ENCODE measurements around the gene GPR62. TPM values are rescaled to one million over a fixed set of nuclear protein-coding genes. Genes with fewer than 3 reads are reported as not detected.
A peak's percentile ranks its signal among the peaks of the same experiment; 100 is the strongest.

Gene GPR62
- total and polyA plus RNA-seq, 2 of the 8 experiments (the other 6 are each of a cell fraction or from before 2014, with no cell fraction given) = 0.22 to 0.29 TPM

DNA sequence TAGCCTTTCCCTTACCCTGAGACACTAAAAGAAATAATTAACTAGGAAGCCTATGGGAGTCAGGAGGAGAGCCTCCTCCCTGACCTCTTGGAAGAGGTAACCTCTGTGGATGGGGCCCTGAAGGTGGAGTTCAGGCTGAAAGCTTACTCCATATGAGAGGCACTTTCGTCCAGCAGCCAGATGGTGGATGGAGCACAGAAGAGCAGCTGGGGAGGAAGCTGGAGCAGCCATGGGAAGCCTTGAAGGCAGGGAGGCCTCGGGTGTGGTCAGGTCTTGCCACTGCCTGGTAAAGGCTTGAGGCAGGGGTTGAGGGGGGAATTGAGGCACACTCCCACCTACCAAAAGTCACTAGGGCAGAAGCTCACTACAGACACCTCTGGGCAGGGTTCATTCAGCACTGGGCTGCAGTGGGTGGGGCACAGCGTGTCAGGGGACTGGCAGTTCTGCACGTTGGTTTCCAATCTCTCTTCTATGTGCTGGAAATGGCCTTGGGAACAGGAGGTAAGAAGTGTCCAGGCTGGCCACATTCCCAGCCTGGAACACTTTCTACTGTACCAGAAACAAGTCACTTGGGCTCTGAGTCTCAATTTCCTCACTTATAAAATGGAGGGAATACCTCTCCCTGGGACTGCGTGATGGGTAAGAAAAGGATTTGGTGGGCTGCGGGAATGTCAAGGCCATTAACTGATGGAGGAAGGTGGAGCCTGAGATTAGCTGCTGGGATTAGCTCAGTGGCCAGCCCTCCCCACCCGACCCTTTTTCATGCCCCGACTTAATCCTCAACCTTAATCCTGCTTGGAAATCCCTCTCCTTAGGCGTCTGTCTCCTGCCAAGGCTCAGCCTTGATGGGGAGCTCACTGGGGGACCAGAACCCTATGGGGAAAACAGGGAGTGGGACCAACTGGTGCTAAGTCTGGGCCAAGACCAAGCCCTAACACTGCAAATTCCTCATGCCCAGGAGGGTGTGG is 6.7 kb downstream of the GPR62 start:
- DNase-seq (ENCODE audit: low read depth in 1 of 2, low spot score in 2 of 2) (no peak), FAIRE-seq (no peak)
- Histone ChIP-seq H2BK12ac (ENCODE audit: low read depth, low read length) (no peak overlapping the region), H3K23ac (ENCODE audit: insufficient read length) (no peak overlapping the region), H3K27ac (ENCODE audit: low read depth, low read length) (no peak overlapping the region), H3K23me2 (ENCODE audit: low read depth, low read length) (peaks cover 2% of the 10 kb centered on the region; the same call in 1 of the 2 replicates), H3K4me1 (replicated peaks in 1 of 4; ENCODE audit: control insufficient read depth in 3 of 4, insufficient read depth in 4 of 4, low read length in 3 of 4) (peaks cover 4 to 27% (median 19%) of the 10 kb centered on the region in 4 experiments), H3K79me1 (ENCODE audit: low read depth, low read length) (no peaks in the 10 kb centered on the region), H3K79me2 (ENCODE audit: control insufficient read depth in 1 of 2, insufficient read depth in 2 of 2, low read length in 2 of 2) (no peaks in the 10 kb centered on the region), H3K36me3 (ENCODE audit: control insufficient read depth in 2 of 4, insufficient read depth in 4 of 4, low read length in 3 of 4) (no peaks in the 10 kb centered on the region), H2BK15ac (ENCODE audit: low read length) (no peak overlapping the region; the same call in 1 of the 2 replicates), H4K91ac (replicated peaks; ENCODE audit: insufficient read length, low read length) (no peak overlapping the region), H3K4me3 (ENCODE audit: extremely low read depth in 1 of 4, insufficient read depth in 2 of 4, low read depth in 3 of 4, low read length in 4 of 4) (no peak overlapping the region), H3K9me3 (ENCODE audit: insufficient read depth in 2 of 2, low read depth in 1 of 2, low read length in 1 of 2) (no peaks in the 10 kb centered on the region), H3K4ac (replicated peaks; ENCODE audit: insufficient read length, low read depth, low read length) (no peak overlapping the region), H3K14ac (ENCODE audit: insufficient read length) (no peak overlapping the region), H4K8ac (ENCODE audit: extremely low read depth, insufficient read depth, low read length) (no peak overlapping the region), H4K5ac (ENCODE audit: insufficient read length, low read depth, low read length) (no peak overlapping the region), H3K9ac (replicated peaks in 1 of 4; ENCODE audit: extremely low read depth in 1 of 4, low read depth in 3 of 4, low read length in 3 of 4) (no peak overlapping the region), H3K4me2 (ENCODE audit: insufficient read depth in 1 of 2, low read depth in 2 of 2, low read length in 2 of 2) (no peak overlapping the region), H2BK120ac (replicated peaks; ENCODE audit: low read depth, low read length) (no peak overlapping the region), H3K27me3 (replicated peaks in 1 of 4; ENCODE audit: control insufficient read depth in 3 of 4, extremely low read depth in 1 of 4, insufficient read depth in 3 of 4, low read length in 3 of 4) (peaks cover 0 to 16% (median 5%) of the 10 kb centered on the region in 4 experiments; a peak in 6 of 7 replicates), H4K20me1 (replicated peaks in 1 of 2; ENCODE audit: control insufficient read depth in 1 of 2, insufficient read depth in 2 of 2, low read length in 2 of 2) (peaks cover 0 to 10% of the 10 kb centered on the region in 2 experiments), H2BK20ac (ENCODE audit: low read length) (no peak overlapping the region), H2AFZ (ENCODE audit: low read length) (no peak overlapping the region), H2AK5ac (ENCODE audit: low read depth, low read length) (0 out of 2 replicates have a peak overlapping the region, but pooled peaks have one; percentile 4), H3K56ac (replicated peaks; ENCODE audit: insufficient read length, low read depth, low read length) (no peak overlapping the region), H2BK5ac (ENCODE audit: low read depth, low read length) (no peak overlapping the region), H3K18ac (ENCODE audit: extremely low read depth, low read length) (no peak overlapping the region)
- 81% methylated on average over 9 of the region's 9 CpGs; no CpG with 5 or more reads in 1 of the 2 experiments for WGBS, 2 experiments (ENCODE audit: extremely low coverage in 1 of 2, insufficient coverage in 1 of 2, insufficient read length in 1 of 2, insufficient replicate concordance in 2 of 2, low coverage in 1 of 2, low lambda C conversion rate in 2 of 2, missing lambda C conversion rate in 1 of 2)
- ChIA-PET CTCF (ENCODE audit: partially characterized antibody) (interaction anchor here (0.7 to 10.5 kb wide), 10 partner anchors 7 to 377 kb away, joined by 3 to 66 read pairs (median 4); partner anchors contain the start of genes ABHD14A, ABHD14B, ACY1 and GPR62), POLR2A (ENCODE audit: partially characterized antibody) (interaction anchor here (0.6 to 29.3 kb wide), 8 partner anchors 7 to 86 kb away, joined by 3 to 923 read pairs (median 8); partner anchors contain the start of genes ABHD14A, ABHD14B, ACY1 and GPR62)
- TF ChIP-seq PHF8 (conservative IDR thresholded peaks at IDR 0.05; ENCODE audit: low read depth, low read length) = no peak

All from H1 (cell line).